ENCODE results near the gene DNHD1.

GRCh38 chr11:6516865-6517264 is 19.8 kb downstream of the DNHD1 start:
- TF ChIP-seq CCAR2 (optimal IDR thresholded peaks at IDR 0.05; ENCODE audit: low read depth, low read length) = no peak
- TF ChIP-seq ATF2 (CRISPR knock-in tag; IDR thresholded peaks at IDR 0.05) = no peak
- no peak for TF ChIP-seq ZMYM3 (CRISPR knock-in tag; IDR thresholded peaks at IDR 0.05)
- no peak for TF ChIP-seq GATA4 (IDR thresholded peaks at IDR 0.05; ENCODE audit: borderline replicate concordance, low read depth)
- TF ChIP-seq TCF12 (IDR thresholded peaks at IDR 0.05) = no peak
- TF ChIP-seq TCF12 (CRISPR knock-in tag; IDR thresholded peaks at IDR 0.05) = no peak
- TF ChIP-seq, protein P1, sequence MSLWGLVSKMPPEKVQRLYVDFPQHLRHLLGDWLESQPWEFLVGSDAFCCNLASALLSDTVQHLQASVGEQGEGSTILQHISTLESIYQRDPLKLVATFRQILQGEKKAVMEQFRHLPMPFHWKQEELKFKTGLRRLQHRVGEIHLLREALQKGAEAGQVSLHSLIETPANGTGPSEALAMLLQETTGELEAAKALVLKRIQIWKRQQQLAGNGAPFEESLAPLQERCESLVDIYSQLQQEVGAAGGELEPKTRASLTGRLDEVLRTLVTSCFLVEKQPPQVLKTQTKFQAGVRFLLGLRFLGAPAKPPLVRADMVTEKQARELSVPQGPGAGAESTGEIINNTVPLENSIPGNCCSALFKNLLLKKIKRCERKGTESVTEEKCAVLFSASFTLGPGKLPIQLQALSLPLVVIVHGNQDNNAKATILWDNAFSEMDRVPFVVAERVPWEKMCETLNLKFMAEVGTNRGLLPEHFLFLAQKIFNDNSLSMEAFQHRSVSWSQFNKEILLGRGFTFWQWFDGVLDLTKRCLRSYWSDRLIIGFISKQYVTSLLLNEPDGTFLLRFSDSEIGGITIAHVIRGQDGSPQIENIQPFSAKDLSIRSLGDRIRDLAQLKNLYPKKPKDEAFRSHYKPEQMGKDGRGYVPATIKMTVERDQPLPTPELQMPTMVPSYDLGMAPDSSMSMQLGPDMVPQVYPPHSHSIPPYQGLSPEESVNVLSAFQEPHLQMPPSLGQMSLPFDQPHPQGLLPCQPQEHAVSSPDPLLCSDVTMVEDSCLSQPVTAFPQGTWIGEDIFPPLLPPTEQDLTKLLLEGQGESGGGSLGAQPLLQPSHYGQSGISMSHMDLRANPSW (CRISPR knock-in tag; IDR thresholded peaks at IDR 0.05; ENCODE audit: borderline replicate concordance) = no peak
- TF ChIP-seq, protein P2, sequence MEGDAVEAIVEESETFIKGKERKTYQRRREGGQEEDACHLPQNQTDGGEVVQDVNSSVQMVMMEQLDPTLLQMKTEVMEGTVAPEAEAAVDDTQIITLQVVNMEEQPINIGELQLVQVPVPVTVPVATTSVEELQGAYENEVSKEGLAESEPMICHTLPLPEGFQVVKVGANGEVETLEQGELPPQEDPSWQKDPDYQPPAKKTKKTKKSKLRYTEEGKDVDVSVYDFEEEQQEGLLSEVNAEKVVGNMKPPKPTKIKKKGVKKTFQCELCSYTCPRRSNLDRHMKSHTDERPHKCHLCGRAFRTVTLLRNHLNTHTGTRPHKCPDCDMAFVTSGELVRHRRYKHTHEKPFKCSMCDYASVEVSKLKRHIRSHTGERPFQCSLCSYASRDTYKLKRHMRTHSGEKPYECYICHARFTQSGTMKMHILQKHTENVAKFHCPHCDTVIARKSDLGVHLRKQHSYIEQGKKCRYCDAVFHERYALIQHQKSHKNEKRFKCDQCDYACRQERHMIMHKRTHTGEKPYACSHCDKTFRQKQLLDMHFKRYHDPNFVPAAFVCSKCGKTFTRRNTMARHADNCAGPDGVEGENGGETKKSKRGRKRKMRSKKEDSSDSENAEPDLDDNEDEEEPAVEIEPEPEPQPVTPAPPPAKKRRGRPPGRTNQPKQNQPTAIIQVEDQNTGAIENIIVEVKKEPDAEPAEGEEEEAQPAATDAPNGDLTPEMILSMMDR (CRISPR knock-in tag; IDR thresholded peaks at IDR 0.05) = no peak
- no peak for TF ChIP-seq HNRNPK (IDR thresholded peaks at IDR 0.05; ENCODE audit: low read depth, low read length, poor library complexity, severe bottlenecking)
- TF ChIP-seq FOXJ3 (CRISPR knock-in tag; IDR thresholded peaks at IDR 0.05; ENCODE audit: borderline replicate concordance) = no peak

All from HepG2 (cell line).